Activated naive CD8-positive, alpha-beta T cell treated with anti-CD3 and anti-CD28 coated beads for 36 hours (primary cell): ENCODE data around the gene HTR3D. TPM values are rescaled to one million over a fixed set of nuclear protein-coding genes. Genes with fewer than 3 reads are reported as not detected.
"Not testable (repeated sequence)": the region's sequence is repeated elsewhere in the genome, so short reads cannot be mapped to it uniquely, and the experiment has no call there.

Source experiments
- DNase-seq: peaks from one replicate; pipeline ENCODE4 v3.0.0; 2021
- H3K27ac Mint-ChIP-seq: one replicate; pipeline ENCODE4 v1.8.0; 2022; ENCODE audit warnings: mild to moderate bottlenecking, moderate library complexity, mixed read lengths
- H3K27me3 Mint-ChIP-seq: one replicate; pipeline ENCODE4 v1.8.0; 2022; ENCODE audit warnings: mild to moderate bottlenecking, mixed read lengths
- H3K36me3 Mint-ChIP-seq: one replicate; pipeline ENCODE4 v1.8.0; 2021; ENCODE audit warnings: mild to moderate bottlenecking, mixed read lengths
- H3K4me1 Mint-ChIP-seq: one replicate; pipeline ENCODE4 v1.8.0; 2021; ENCODE audit warnings: mixed read lengths
- H3K4me3 Mint-ChIP-seq: one replicate; pipeline ENCODE4 v1.8.0; 2022; ENCODE audit warnings: mild to moderate bottlenecking, moderate library complexity, mixed read lengths
- H3K9me3 Mint-ChIP-seq: one replicate; pipeline ENCODE4 v1.8.0; 2022; ENCODE audit warnings: mixed read lengths
- total RNA-seq, 2 experiments: library from RNA; stranded (reverse); gene quantifications; one replicate each; pipeline ENCODE4 v1.2.3, GENCODE V29; 2021

Gene HTR3D
- total RNA-seq, 2 experiments from 2014 or later = not detected

- not testable (repeated sequence) for H3K27ac Mint-ChIP-seq, DNase-seq, H3K36me3 Mint-ChIP-seq, H3K27me3 Mint-ChIP-seq, H3K4me3 Mint-ChIP-seq, H3K9me3 Mint-ChIP-seq
- peaks cover 12% of the 10 kb centered on the region for H3K4me1 Mint-ChIP-seq
These were observed 24.3 kb upstream of the HTR3D start for GRCh38 chr3:184007143-184007813.

- no peak for DNase-seq
- H3K27ac Mint-ChIP-seq = no peak overlapping the region
- H3K36me3 Mint-ChIP-seq = peaks cover 6% of the 10 kb centered on the region
- no peak overlapping the region for H3K4me3 Mint-ChIP-seq
- H3K4me1 Mint-ChIP-seq = peaks cover 12% of the 10 kb centered on the region
- H3K27me3 Mint-ChIP-seq = no peaks in the 10 kb centered on the region
- H3K9me3 Mint-ChIP-seq = no peaks in the 10 kb centered on the region
These were observed 23.4 kb upstream of the HTR3D start for GRCh38 chr3:184008161-184008560.

GRCh38 chr3:184011230-184011876, 20.2 kb upstream of the HTR3D start:
- no peaks in the 10 kb centered on the region for H3K9me3 Mint-ChIP-seq
- DNase-seq = no peak
- no peaks in the 10 kb centered on the region for H3K27me3 Mint-ChIP-seq
- peaks cover 14% of the 10 kb centered on the region for H3K4me1 Mint-ChIP-seq
- H3K27ac Mint-ChIP-seq = no peak overlapping the region
- H3K4me3 Mint-ChIP-seq = no peak overlapping the region
- peaks cover 11% of the 10 kb centered on the region for H3K36me3 Mint-ChIP-seq

GRCh38 chr3:184011937-184012889, 19.3 kb upstream of the HTR3D start:
- Mint-ChIP-seq H3K27me3 (no peaks in the 10 kb centered on the region), H3K36me3 (peaks cover 9% of the 10 kb centered on the region), H3K4me3 (no peak overlapping the region), H3K9me3 (no peaks in the 10 kb centered on the region), H3K27ac (no peak overlapping the region), H3K4me1 (peaks cover 16% of the 10 kb centered on the region)
- DNase-seq = no peak

- H3K27me3 Mint-ChIP-seq = peaks cover 16% of the 10 kb centered on the region
- H3K27ac Mint-ChIP-seq = no peak overlapping the region
- peaks cover 20% of the 10 kb centered on the region for H3K4me1 Mint-ChIP-seq
- no peaks in the 10 kb centered on the region for H3K9me3 Mint-ChIP-seq
- H3K36me3 Mint-ChIP-seq = peaks cover 9% of the 10 kb centered on the region
- peak overlapping the region; percentile 78 for H3K4me3 Mint-ChIP-seq
- DNase-seq = no peak
These were observed 16.0 kb upstream of the HTR3D start for GRCh38 chr3:184015381-184016019.

- peaks cover 16% of the 10 kb centered on the region for H3K27me3 Mint-ChIP-seq
- peak overlapping the region; percentile 78 for H3K4me3 Mint-ChIP-seq
- peaks cover 20% of the 10 kb centered on the region for H3K4me1 Mint-ChIP-seq
- peaks cover 6% of the 10 kb centered on the region for H3K36me3 Mint-ChIP-seq
- H3K27ac Mint-ChIP-seq = no peak overlapping the region
- no peak for DNase-seq
- H3K9me3 Mint-ChIP-seq = no peaks in the 10 kb centered on the region
These were observed 15.4 kb upstream of the HTR3D start for GRCh38 chr3:184016169-184016570.

GRCh38 chr3:184016811-184017671, 14.5 kb upstream of the HTR3D start:
- peaks cover 6% of the 10 kb centered on the region for H3K36me3 Mint-ChIP-seq
- peak overlapping the region; percentile 83 for H3K27ac Mint-ChIP-seq
- DNase-seq = peak; percentile 59
- H3K4me3 Mint-ChIP-seq = peak overlapping the region; percentile 98
- peaks cover 16% of the 10 kb centered on the region for H3K27me3 Mint-ChIP-seq
- no peaks in the 10 kb centered on the region for H3K9me3 Mint-ChIP-seq
- H3K4me1 Mint-ChIP-seq = peaks cover 20% of the 10 kb centered on the region

GRCh38 chr3:184017672-184018423, 13.7 kb upstream of the HTR3D start, which contains the start of gene ABCC5:
ABCC5 (minus strand) TSS chr3:184017884; CDS start chr3:184014392, 3,492 bp downstream.
- Mint-ChIP-seq H3K27me3 (peaks cover 16% of the 10 kb centered on the region), H3K9me3 (no peaks in the 10 kb centered on the region), H3K4me1 (peaks cover 20% of the 10 kb centered on the region), H3K36me3 (peaks cover 6% of the 10 kb centered on the region), H3K4me3 (peak within 1 kb of the TSS; percentile 98), H3K27ac (peak within 1 kb of the TSS; percentile 83)
- peak; percentile 84 for DNase-seq

GRCh38 chr3:184018424-184018973, 13.0 kb upstream of the HTR3D start:
- H3K27ac Mint-ChIP-seq = no peak overlapping the region
- H3K4me1 Mint-ChIP-seq = peaks cover 20% of the 10 kb centered on the region
- H3K36me3 Mint-ChIP-seq = peaks cover 2% of the 10 kb centered on the region
- no peaks in the 10 kb centered on the region for H3K9me3 Mint-ChIP-seq
- H3K4me3 Mint-ChIP-seq = peak overlapping the region; percentile 98
- no peak for DNase-seq
- peaks cover 16% of the 10 kb centered on the region for H3K27me3 Mint-ChIP-seq

- Mint-ChIP-seq H3K27ac (no peak overlapping the region), H3K27me3 (peaks cover 24% of the 10 kb centered on the region), H3K4me3 (no peak overlapping the region), H3K9me3 (no peaks in the 10 kb centered on the region), H3K4me1 (peaks cover 5% of the 10 kb centered on the region), H3K36me3 (no peaks in the 10 kb centered on the region)
- no peak for DNase-seq
These were observed 9.2 kb upstream of the HTR3D start for GRCh38 chr3:184022323-184022722.

GRCh38 chr3:184025256-184025655, 6.3 kb upstream of the HTR3D start:
- H3K9me3 Mint-ChIP-seq, H3K27ac Mint-ChIP-seq, H3K36me3 Mint-ChIP-seq, H3K27me3 Mint-ChIP-seq, H3K4me1 Mint-ChIP-seq, H3K4me3 Mint-ChIP-seq, DNase-seq: not testable (repeated sequence)

GRCh38 chr3:184028275-184028890, 3.2 kb upstream of the HTR3D start:
- not testable (repeated sequence) for H3K9me3 Mint-ChIP-seq, H3K4me3 Mint-ChIP-seq, H3K4me1 Mint-ChIP-seq, H3K36me3 Mint-ChIP-seq, H3K27me3 Mint-ChIP-seq, DNase-seq, H3K27ac Mint-ChIP-seq

- Mint-ChIP-seq H3K27ac (no peak overlapping the region), H3K4me1 (no peaks in the 10 kb centered on the region), H3K9me3 (no peaks in the 10 kb centered on the region), H3K36me3 (no peaks in the 10 kb centered on the region), H3K27me3 (peaks cover 9% of the 10 kb centered on the region), H3K4me3 (no peak overlapping the region)
- no peak for DNase-seq
These were observed 2.1 kb upstream of the HTR3D start for GRCh38 chr3:184029443-184029842.
